T-helper 1 cell treated with Interleukin-12 subunit alpha and Interleukin-12 subunit beta and Interleukin-4 antibody, amounts not matched to agents 30 μg/mL and 1 μg/mL, for 36 hours (primary cell): ENCODE results near the gene FOSL2.

Experiments used
- H3K27ac Mint-ChIP-seq: one replicate; pipeline ENCODE4 v1.8.0; 2021; ENCODE audit warnings: mild to moderate bottlenecking, mixed read lengths
- H3K27me3 Mint-ChIP-seq: one replicate; pipeline ENCODE4 v1.8.0; 2021; ENCODE audit warnings: low read depth, mixed read lengths
- H3K36me3 Mint-ChIP-seq: one replicate; pipeline ENCODE4 v1.8.0; 2021; ENCODE audit warnings: low read depth, mixed read lengths
- H3K4me1 Mint-ChIP-seq: one replicate; pipeline ENCODE4 v1.8.0; 2021; ENCODE audit warnings: low read depth, mixed read lengths
- H3K4me3 Mint-ChIP-seq: one replicate; pipeline ENCODE4 v1.8.0; 2021; ENCODE audit warnings: mild to moderate bottlenecking, moderate library complexity, mixed read lengths
- H3K9me3 Mint-ChIP-seq: one replicate; pipeline ENCODE4 v1.8.0; 2021; ENCODE audit warnings: mixed read lengths

The FOSL2 gene

DNA sequence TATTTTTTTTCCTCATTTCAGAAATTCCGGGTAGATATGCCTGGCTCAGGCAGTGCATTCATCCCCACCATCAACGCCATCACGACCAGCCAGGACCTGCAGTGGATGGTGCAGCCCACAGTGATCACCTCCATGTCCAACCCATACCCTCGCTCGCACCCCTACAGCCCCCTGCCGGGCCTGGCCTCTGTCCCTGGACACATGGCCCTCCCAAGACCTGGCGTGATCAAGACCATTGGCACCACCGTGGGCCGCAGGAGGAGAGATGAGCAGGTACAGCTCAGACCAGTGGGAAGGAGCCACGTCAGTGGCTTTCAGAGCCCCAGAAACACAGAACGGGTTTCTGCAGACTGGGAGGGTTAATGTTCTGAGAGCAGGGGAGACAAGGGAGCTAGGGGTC lies 11.4 kb downstream of the FOSL2 start:
- Mint-ChIP-seq H3K9me3 (no peaks in the 10 kb centered on the region), H3K27ac (no peak overlapping the region), H3K4me3 (no peak overlapping the region), H3K36me3 (peaks cover 35% of the 10 kb centered on the region), H3K4me1 (peaks cover 53% of the 10 kb centered on the region), H3K27me3 (no peaks in the 10 kb centered on the region)

GRCh38 chr2:28405537-28405936 lies 12.9 kb downstream of the FOSL2 start:
- H3K4me3 Mint-ChIP-seq = no peak overlapping the region
- H3K27ac Mint-ChIP-seq = no peak overlapping the region
- peaks cover 63% of the 10 kb centered on the region for H3K4me1 Mint-ChIP-seq
- peaks cover 46% of the 10 kb centered on the region for H3K36me3 Mint-ChIP-seq
- no peaks in the 10 kb centered on the region for H3K27me3 Mint-ChIP-seq
- no peaks in the 10 kb centered on the region for H3K9me3 Mint-ChIP-seq

DNA sequence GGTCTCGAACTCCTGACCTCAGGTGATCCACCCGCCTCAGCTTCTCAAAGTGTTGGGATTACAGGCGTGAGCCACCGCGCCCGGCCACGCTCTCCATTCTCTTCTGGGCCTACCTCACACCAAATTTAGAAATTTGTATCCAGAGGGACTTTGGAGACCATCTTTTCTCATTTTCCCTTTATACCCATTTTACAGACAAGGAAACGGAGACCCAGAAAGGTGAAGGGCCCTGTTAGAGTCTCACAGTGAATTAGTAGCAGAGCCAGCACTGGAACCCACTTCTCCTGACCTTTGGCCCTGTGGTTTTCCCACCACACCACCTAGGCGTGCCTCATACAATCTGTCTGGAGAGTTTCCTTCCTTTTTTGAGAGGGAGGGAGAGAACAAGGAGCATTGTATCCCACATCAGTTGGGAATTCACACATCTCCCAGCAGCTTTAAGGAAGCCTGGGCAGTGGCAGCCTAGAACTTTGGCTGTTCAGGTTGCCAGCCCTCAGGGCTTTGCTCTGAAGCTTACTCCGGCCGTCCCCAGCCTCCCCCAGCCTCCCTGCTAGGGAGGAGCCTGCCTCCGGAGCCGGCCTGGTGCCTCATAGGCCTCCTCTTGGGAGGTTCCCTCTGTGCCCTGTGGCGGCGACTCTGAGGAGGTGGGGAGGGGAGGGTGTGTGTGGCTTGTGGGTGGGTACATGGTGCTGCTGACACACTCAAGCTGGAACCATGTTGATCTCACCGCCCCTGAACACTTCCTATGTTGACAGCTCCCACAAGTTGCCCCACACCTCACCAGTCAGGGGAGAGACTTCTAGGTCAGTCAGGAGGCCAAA lies 13.8 kb downstream of the FOSL2 start:
- Mint-ChIP-seq H3K9me3 (no peaks in the 10 kb centered on the region), H3K4me1 (peaks cover 70% of the 10 kb centered on the region), H3K4me3 (peak overlapping the region; percentile 28), H3K27ac (peak overlapping the region; percentile 57), H3K27me3 (no peaks in the 10 kb centered on the region), H3K36me3 (peaks cover 51% of the 10 kb centered on the region)

- Mint-ChIP-seq H3K27me3 (no peaks in the 10 kb centered on the region), H3K27ac (peak overlapping the region; percentile 57), H3K4me1 (peaks cover 65% of the 10 kb centered on the region), H3K9me3 (no peaks in the 10 kb centered on the region), H3K36me3 (peaks cover 47% of the 10 kb centered on the region), H3K4me3 (peak overlapping the region; percentile 28)
These were observed 14.7 kb downstream of the FOSL2 start for GRCh38 chr2:28407131-28407975.

- Mint-ChIP-seq H3K4me3 (no peak overlapping the region), H3K36me3 (peaks cover 50% of the 10 kb centered on the region), H3K4me1 (peaks cover 62% of the 10 kb centered on the region), H3K9me3 (no peaks in the 10 kb centered on the region), H3K27ac (peak overlapping the region; percentile 92), H3K27me3 (no peaks in the 10 kb centered on the region)
These were observed 15.5 kb downstream of the FOSL2 start for GRCh38 chr2:28407976-28408690.

GRCh38 chr2:28408764-28409599 lies 16.3 kb downstream of the FOSL2 start:
- Mint-ChIP-seq H3K4me1 (peaks cover 55% of the 10 kb centered on the region), H3K36me3 (peaks cover 50% of the 10 kb centered on the region), H3K9me3 (no peaks in the 10 kb centered on the region), H3K27me3 (no peaks in the 10 kb centered on the region), H3K27ac (peak overlapping the region; percentile 92), H3K4me3 (peak overlapping the region; percentile 59)

- Mint-ChIP-seq H3K9me3 (no peaks in the 10 kb centered on the region), H3K27me3 (no peaks in the 10 kb centered on the region), H3K4me1 (peaks cover 51% of the 10 kb centered on the region), H3K27ac (peak overlapping the region; percentile 92), H3K36me3 (peaks cover 54% of the 10 kb centered on the region), H3K4me3 (no peak overlapping the region)
These were observed 18.6 kb downstream of the FOSL2 start for GRCh38 chr2:28411166-28411755.

DNA sequence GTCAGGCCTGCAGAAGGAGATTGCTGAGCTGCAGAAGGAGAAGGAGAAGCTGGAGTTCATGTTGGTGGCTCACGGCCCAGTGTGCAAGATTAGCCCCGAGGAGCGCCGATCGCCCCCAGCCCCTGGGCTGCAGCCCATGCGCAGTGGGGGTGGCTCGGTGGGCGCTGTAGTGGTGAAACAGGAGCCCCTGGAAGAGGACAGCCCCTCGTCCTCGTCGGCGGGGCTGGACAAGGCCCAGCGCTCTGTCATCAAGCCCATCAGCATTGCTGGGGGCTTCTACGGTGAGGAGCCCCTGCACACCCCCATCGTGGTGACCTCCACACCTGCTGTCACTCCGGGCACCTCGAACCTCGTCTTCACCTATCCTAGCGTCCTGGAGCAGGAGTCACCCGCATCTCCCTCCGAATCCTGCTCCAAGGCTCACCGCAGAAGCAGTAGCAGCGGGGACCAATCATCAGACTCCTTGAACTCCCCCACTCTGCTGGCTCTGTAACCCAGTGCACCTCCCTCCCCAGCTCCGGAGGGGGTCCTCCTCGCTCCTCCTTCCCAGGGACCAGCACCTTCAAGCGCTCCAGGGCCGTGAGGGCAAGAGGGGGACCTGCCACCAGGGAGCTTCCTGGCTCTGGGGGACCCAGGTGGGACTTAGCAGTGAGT lies 19.4 kb downstream of the FOSL2 start:
- Mint-ChIP-seq H3K36me3 (peaks cover 52% of the 10 kb centered on the region), H3K27ac (peak overlapping the region; percentile 31), H3K27me3 (no peaks in the 10 kb centered on the region), H3K9me3 (no peaks in the 10 kb centered on the region), H3K4me1 (peaks cover 44% of the 10 kb centered on the region), H3K4me3 (no peak overlapping the region)

- Mint-ChIP-seq H3K9me3 (no peaks in the 10 kb centered on the region), H3K4me1 (peaks cover 40% of the 10 kb centered on the region), H3K36me3 (peaks cover 48% of the 10 kb centered on the region), H3K27me3 (no peaks in the 10 kb centered on the region), H3K27ac (peak overlapping the region; percentile 26), H3K4me3 (no peak overlapping the region)
These were observed 20.0 kb downstream of the FOSL2 start for GRCh38 chr2:28412625-28413151.

DNA sequence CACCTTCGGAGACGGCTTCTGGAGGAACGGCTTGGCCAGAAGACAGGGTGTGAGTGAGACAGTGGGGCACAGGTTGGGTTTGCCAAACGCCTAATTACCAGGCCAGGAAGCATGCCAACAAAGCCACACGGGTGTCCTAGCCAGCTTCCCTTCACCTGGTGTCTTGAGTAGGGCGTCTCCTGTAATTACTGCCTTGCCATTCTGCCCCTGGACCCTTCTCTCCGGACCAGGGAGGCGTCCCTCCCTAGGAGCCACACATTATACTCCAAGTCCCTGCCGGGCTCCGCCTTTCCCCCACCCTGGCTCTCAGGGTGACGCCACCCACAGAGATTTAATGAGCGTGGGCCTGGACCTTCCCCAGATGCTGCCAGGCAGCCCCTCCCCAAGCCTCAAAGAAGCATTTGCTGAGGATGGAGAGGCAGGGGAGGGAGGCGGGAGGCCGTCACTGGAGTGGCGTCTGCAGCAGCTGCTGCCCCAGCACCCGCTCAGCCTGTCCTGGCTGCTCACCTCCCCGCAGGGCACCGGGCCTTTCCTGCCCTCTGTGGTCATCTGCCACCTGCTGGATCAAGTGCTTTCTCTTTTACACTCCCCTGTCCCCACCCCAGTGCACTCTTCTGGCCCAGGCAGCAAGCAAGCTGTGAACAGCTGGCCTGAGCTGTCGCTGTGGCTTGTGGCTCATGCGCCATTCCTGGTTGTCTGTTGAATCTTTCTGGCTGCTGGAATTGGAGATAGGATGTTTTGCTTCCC lies 20.7 kb downstream of the FOSL2 start:
- H3K9me3 Mint-ChIP-seq = no peaks in the 10 kb centered on the region
- no peak overlapping the region for H3K4me3 Mint-ChIP-seq
- no peaks in the 10 kb centered on the region for H3K27me3 Mint-ChIP-seq
- H3K4me1 Mint-ChIP-seq = peaks cover 34% of the 10 kb centered on the region
- peaks cover 44% of the 10 kb centered on the region for H3K36me3 Mint-ChIP-seq
- H3K27ac Mint-ChIP-seq = no peak overlapping the region

DNA sequence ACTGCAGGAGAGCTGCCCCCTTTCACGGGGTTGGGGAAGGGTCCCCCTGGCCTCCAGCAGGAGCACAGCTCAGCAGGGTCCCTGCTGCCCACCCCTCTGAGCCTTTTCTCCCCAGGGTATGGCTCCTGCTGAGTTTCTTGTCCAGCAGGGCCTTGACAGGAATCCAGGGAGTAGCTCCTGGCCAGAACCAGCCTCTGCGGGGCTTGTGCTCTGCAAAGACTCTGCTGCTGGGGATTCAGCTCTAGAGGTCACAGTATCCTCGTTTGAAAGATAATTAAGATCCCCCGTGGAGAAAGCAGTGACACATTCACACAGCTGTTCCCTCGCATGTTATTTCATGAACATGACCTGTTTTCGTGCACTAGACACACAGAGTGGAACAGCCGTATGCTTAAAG lies 21.2 kb downstream of the FOSL2 start:
- no peaks in the 10 kb centered on the region for H3K27me3 Mint-ChIP-seq
- no peak overlapping the region for H3K4me3 Mint-ChIP-seq
- H3K9me3 Mint-ChIP-seq = no peaks in the 10 kb centered on the region
- peaks cover 28% of the 10 kb centered on the region for H3K4me1 Mint-ChIP-seq
- H3K36me3 Mint-ChIP-seq = peaks cover 39% of the 10 kb centered on the region
- H3K27ac Mint-ChIP-seq = no peak overlapping the region

DNA sequence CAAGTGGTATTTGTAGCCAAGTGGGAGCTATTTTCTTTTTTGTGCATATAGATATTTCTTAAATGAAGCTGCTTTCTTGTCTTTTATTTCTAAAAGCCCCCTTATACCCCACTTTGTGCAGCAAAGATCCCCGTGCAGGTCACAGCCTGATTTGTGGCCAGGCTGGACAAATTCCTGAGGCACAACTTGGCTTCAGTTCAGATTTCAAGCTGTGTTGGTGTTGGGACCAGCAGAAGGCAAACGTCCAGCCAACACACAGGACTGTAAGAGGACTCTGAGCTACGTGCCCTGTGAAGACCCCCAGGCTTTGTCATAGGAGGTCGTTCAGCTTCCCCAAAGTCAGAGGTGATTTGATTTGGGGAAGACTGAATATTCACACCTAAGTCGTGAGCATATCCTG lies 21.9 kb downstream of the FOSL2 start:
- H3K4me3 Mint-ChIP-seq = no peak overlapping the region
- H3K4me1 Mint-ChIP-seq = peaks cover 24% of the 10 kb centered on the region
- H3K9me3 Mint-ChIP-seq = no peaks in the 10 kb centered on the region
- H3K27ac Mint-ChIP-seq = no peak overlapping the region
- peaks cover 33% of the 10 kb centered on the region for H3K36me3 Mint-ChIP-seq
- no peaks in the 10 kb centered on the region for H3K27me3 Mint-ChIP-seq
